Motor neuron (in vitro differentiated cells): ENCODE measurements around the gene KCNE4. TPM values are rescaled to one million over a fixed set of nuclear protein-coding genes. Genes with fewer than 3 reads are reported as not detected.

Experiments
- ATAC-seq, 8 experiments: fragments of 200-7000 bp; cut with Tn5 transposase; replicated peaks in 6 of 8; 2 replicates each; pipeline ENCODE4 v1.8.0; 2021; ENCODE audit warnings: mild to moderate bottlenecking in 8 of 8, moderate library complexity in 8 of 8
- H3K27ac ChIP-seq, 2 donors: fragments of 250-450 bp; sonication (Bioruptor Pico); 2 replicates each; pipeline ENCODE4 v1.9.0; 2021; ENCODE audit warnings: antibody characterized with exemption in 2 of 2, mild to moderate bottlenecking in 2 of 2, moderate library complexity in 1 of 2
- H3K4me1 ChIP-seq, 2 donors: fragments of 250-450 bp; sonication (Bioruptor Pico); replicated peaks in 1 of 2; 2 replicates each; pipeline ENCODE4 v1.6.1; 2021; ENCODE audit warnings: antibody characterized with exemption in 2 of 2, mild to moderate bottlenecking in 2 of 2, moderate library complexity in 1 of 2
- H3K4me3 ChIP-seq, 5 donors: fragments of 250-450 bp; sonication (Bioruptor Pico); 2 replicates each; pipeline ENCODE4 v1.9.0; 2021; ENCODE audit warnings: antibody characterized with exemption in 5 of 5, mild to moderate bottlenecking in 5 of 5, moderate library complexity in 4 of 5
- WGBS, 10 experiments: fragments of 450-650 bp; shearing (Covaris generic); methylation state at CpG; one replicate each; pipeline ENCODE4 v1.0.0; 2022; 5-methylcytosine and 5-hydroxymethylcytosine counted together
- in situ Hi-C, 9 experiments: fragments of 400-800 bp; cut with MboI; loops; one replicate each; pipeline ENCODE4 v1.15.0; 2021; ENCODE audit warnings: low sequenced_read_pairs in 9 of 9, low pct_unique_long_range_greater_than_20kb in 2 of 9; ENCODE audit not compliant: unreplicated experiment in 9 of 9
- total RNA-seq, 8 experiments: library from RNA; unstranded; fragments of 300-600 nt; gene quantifications; 2 replicates each; pipeline versions ENCODE4 v1.2.3 to v1.2.4, GENCODE V29; 2022

Gene KCNE4
- total RNA-seq, 8 experiments from 2014 or later = 0.21 to 22.7 (median 1.2) TPM

GRCh38 chr2:223044092-223044836, 7.7 kb upstream of the KCNE4 start:
- in situ Hi-C loops = no loop called here
- WGBS, 10 experiments = 79 to 100% (median 93%) methylated on average over 1 to 8 of the region's 12 CpGs; no CpG with 5 or more reads in 1 of the 10 experiments
- H3K4me3 ChIP-seq = no peak overlapping the region
- no peak for ATAC-seq
- H3K4me1 ChIP-seq = peaks cover 8 to 9% of the 10 kb centered on the region in 2 donors
- H3K27ac ChIP-seq = no peak overlapping the region

- ATAC-seq = no peak
- no peak overlapping the region for H3K27ac ChIP-seq
- H3K4me3 ChIP-seq = no peak overlapping the region
- in situ Hi-C loops = no loop called here
- H3K4me1 ChIP-seq = peaks cover 8 to 9% of the 10 kb centered on the region in 2 donors
- whole genome bisulfite sequencing, 10 experiments = 79 to 100% (median 100%) methylated on average over 1 to 4 of the region's 5 CpGs; no CpG with 5 or more reads in 1 of the 10 experiments
These were observed 6.9 kb upstream of the KCNE4 start for GRCh38 chr2:223044916-223045700.

- 80 to 100% (median 92%) methylated on average over 1 to 2 of the region's 2 CpGs for WGBS, 10 experiments
- no peak for ATAC-seq
These were observed 5.4 kb upstream of the KCNE4 start for GRCh38 chr2:223046470-223047040.

GRCh38 chr2:223047260-223047761, 4.7 kb upstream of the KCNE4 start:
- no peak overlapping the region for H3K4me3 ChIP-seq
- peaks cover 6 to 14% of the 10 kb centered on the region in 2 donors for H3K4me1 ChIP-seq
- in situ Hi-C loops = no loop called here
- no peak overlapping the region for H3K27ac ChIP-seq
- 0 to 96% (median 65%) methylated on average over 1 to 4 of the region's 4 CpGs; no CpG with 5 or more reads in 2 of the 10 experiments for whole genome bisulfite sequencing, 10 experiments
- peak; percentile 23 to 85 (median 60) for ATAC-seq

More at GRCh38 chr2:223046470-223047040, 5.4 kb upstream of the KCNE4 start:
- in situ Hi-C loops = no loop called here
- no peak overlapping the region for H3K4me3 ChIP-seq
- peaks cover 2 to 14% of the 10 kb centered on the region in 2 donors for H3K4me1 ChIP-seq
- no peak overlapping the region for H3K27ac ChIP-seq

- Histone ChIP-seq H3K4me3 (no peak overlapping the region), H3K27ac (no peak overlapping the region)
- 83 to 100% (median 100%) methylated on average over 1 of the region's 1 CpG for WGBS, 10 experiments
These were observed 3.5 kb upstream of the KCNE4 start for GRCh38 chr2:223048519-223048918.

GRCh38 chr2:223049356-223049755, 2.6 kb upstream of the KCNE4 start:
- ATAC-seq = no peak
- WGBS, 10 experiments = 30 to 94% (median 88%) methylated on average over 2 to 4 of the region's 4 CpGs; no CpG with 5 or more reads in 1 of the 10 experiments
- in situ Hi-C loops = no loop called here

More at GRCh38 chr2:223048519-223048918, 3.5 kb upstream of the KCNE4 start:
- no peak for ATAC-seq
- H3K4me1 ChIP-seq = peaks cover 6 to 14% of the 10 kb centered on the region in 2 donors
- in situ Hi-C loops = no loop called here

GRCh38 chr2:223050188-223050587, 1.8 kb upstream of the KCNE4 start:
- WGBS, 10 experiments = 79 to 100% (median 88%) methylated on average over 1 to 3 of the region's 3 CpGs; no CpG with 5 or more reads in 4 of the 10 experiments
- Histone ChIP-seq H3K4me3 (no peak overlapping the region), H3K4me1 (peaks cover 6 to 17% of the 10 kb centered on the region in 2 donors), H3K27ac (no peak overlapping the region)
- in situ Hi-C loops = no loop called here
- ATAC-seq = no peak

More at GRCh38 chr2:223049356-223049755, 2.6 kb upstream of the KCNE4 start:
- Histone ChIP-seq H3K27ac (no peak overlapping the region), H3K4me3 (no peak overlapping the region), H3K4me1 (peaks cover 6 to 16% of the 10 kb centered on the region in 2 donors)

- in situ Hi-C loops = no loop called here
- Histone ChIP-seq H3K4me1 (peaks cover 6 to 17% of the 10 kb centered on the region in 2 donors), H3K4me3 (no peak overlapping the region), H3K27ac (no peak overlapping the region)
- 0 to 100% (median 61%) methylated on average over 1 to 6 of the region's 8 CpGs; no CpG with 5 or more reads in 3 of the 10 experiments for WGBS, 10 experiments
- ATAC-seq = no peak
These were observed 988 bp upstream of the KCNE4 start for GRCh38 chr2:223050900-223051504.

GRCh38 chr2:223052548-223053483, 826 bp downstream of the KCNE4 start:
- no peak for ATAC-seq
- Histone ChIP-seq H3K4me3 (no peak overlapping the region), H3K4me1 (peaks cover 23 to 25% of the 10 kb centered on the region in 2 donors), H3K27ac (no peak overlapping the region)
- in situ Hi-C loops = no loop called here
- 32 to 100% (median 82%) methylated on average over 1 to 19 of the region's 42 CpGs; no CpG with 5 or more reads in 1 of the 10 experiments for WGBS, 10 experiments

GRCh38 chr2:223053484-223054192, 1.6 kb downstream of the KCNE4 start:
- ATAC-seq = no peak
- Histone ChIP-seq H3K27ac (no peak overlapping the region), H3K4me3 (no peak overlapping the region), H3K4me1 (peaks cover 25 to 27% of the 10 kb centered on the region in 2 donors)
- WGBS, 10 experiments = 20 to 95% (median 92%) methylated on average over 1 to 10 of the region's 14 CpGs; no CpG with 5 or more reads in 1 of the 10 experiments
- in situ Hi-C loops = no loop called here

GRCh38 chr2:223054193-223054781, 2.3 kb downstream of the KCNE4 start:
- ATAC-seq = peak in 2 of 8 experiments; percentile 8
- no peak overlapping the region for H3K4me3 ChIP-seq
- H3K27ac ChIP-seq = no peak overlapping the region
- peaks cover 27 to 28% of the 10 kb centered on the region in 2 donors for H3K4me1 ChIP-seq
- in situ Hi-C loops = no loop called here
- 2 to 98% (median 89%) methylated on average over 1 to 8 of the region's 11 CpGs; no CpG with 5 or more reads in 1 of the 10 experiments for WGBS, 10 experiments
